SK-MEL-5 (cell line): ENCODE results near the gene PACS2. TPM values are rescaled to one million over a fixed set of nuclear protein-coding genes. Genes with fewer than 3 reads are reported as not detected.
"Not testable (repeated sequence)": the region's sequence is repeated elsewhere in the genome, so short reads cannot be mapped to it uniquely, and the experiment has no call there.

Source experiments
- DNase-seq: peaks from one replicate; pipeline ENCODE4 v3.0.0-alpha.2; 2016; ENCODE audit warnings: low read depth, low spot score
- in situ Hi-C: cut with HindIII; loops from 2 replicates; pipeline ENCODE4 v1.10.0; 2016; ENCODE audit warnings: low sequenced_read_pairs, high pct_unique_total_duplicates, low pct_unique_long_range_greater_than_20kb
- total RNA-seq: library from RNA; depleted of rRNA; stranded (reverse); fragments of >200 nt; shearing (Covaris generic); gene quantifications from 2 replicates; pipeline ENCODE4 v1.2.3, GENCODE V29; 2014

PACS2 gene
- total RNA-seq, 1 experiment from 2014 or later, result 26.0 TPM

DNA sequence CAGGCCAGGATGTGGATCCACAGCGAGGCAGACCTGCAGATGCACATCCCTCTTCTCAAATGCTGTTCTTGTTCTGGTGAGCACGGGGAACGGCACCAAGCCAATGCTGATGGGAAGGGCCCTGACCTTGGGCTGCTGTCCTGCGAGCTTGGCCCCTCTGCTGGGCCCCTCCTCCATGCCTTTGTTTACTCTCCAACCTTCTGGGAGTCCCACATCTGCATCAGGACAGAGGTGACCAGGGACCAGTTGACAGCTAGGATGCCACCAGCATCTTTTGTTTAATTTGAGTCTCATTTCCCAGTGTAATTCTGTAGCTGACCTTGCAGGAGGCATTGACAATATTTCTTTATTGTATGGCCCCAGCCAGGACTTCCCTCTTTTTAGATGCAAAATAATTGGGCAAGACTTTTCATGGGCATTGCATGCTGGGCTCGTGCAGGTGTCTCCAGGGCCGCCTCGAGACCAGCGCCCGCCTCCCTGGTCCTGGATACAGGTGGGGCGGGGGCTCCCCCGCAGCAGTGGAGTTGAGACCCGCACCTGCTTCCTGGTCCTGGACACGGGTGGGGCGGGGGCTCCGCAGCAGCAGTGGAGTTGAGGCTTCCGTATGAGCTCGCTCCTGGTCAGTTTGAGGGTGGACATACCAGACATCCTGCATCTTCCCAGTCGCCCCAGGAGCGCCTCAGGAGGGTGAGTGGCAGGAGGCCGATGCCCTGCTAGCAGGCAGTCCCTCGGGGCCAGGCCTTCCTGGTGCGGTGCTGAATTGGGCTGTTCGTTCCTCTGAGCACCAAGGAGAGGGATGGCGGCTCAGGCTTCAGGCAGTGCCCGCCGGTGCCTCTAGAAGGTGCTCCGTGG lies 11.4 kb downstream of the PACS2 start:
- in situ Hi-C loops, result no loop called here
- no peak for DNase-seq

DNA sequence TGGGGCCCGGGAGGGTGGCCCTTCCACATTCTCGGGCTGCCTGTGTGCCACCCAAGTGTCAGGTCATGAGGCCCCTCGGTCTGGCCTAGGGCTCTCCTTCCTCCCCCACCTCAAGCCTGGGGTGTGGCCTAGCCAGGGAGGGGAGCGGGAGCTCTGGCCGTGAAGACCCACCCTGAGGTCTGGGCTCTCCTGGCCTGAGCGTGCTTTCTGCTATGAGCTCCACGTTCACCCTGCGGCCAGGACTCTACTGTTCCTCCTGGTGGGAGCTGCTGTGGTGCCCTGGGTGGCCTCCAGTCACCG lies 12.0 kb downstream of the PACS2 start:
- in situ Hi-C loops, result no loop called here
- no peak for DNase-seq

DNA sequence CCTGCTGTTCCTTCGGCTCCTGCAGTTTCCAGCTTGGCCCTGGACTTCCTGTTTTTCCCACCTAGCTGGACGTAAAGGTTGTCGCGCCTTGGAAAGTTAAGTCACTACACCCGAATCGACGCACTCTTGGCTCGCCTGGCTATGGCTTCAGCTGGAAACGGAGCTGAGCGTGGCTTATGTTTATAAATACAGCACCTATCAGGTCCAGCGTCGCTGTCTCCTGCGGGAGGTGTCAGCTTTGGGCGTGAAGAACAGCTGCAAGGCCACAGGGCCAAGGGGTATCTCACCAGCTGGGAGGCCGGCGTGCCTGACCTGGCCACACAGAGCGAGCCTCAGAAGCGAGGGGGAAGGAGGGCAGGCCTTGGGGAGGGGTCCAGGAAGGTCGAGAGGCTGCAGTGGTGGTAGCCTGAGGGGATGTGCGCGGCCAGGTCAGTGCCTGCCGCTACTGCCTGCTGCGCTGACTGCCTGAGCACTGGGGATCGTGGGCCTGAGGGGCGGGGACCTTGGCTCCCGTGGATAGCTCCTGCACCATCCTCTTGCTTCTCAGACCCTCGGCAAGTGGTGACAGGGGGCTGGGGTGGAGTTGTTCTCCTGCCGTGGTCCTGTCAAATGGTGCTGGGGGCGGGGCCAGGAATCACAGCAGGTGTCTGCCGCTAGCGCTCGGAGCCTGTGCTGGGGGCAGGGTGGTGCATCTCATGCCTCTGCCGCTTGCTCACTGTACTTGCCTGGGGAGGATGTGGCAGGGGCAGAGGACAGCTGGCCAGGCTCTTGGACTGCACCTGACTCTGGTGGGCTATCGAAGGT lies 12.5 kb downstream of the PACS2 start:
- in situ Hi-C loops, result no loop called here
- DNase-seq, result no peak

DNA sequence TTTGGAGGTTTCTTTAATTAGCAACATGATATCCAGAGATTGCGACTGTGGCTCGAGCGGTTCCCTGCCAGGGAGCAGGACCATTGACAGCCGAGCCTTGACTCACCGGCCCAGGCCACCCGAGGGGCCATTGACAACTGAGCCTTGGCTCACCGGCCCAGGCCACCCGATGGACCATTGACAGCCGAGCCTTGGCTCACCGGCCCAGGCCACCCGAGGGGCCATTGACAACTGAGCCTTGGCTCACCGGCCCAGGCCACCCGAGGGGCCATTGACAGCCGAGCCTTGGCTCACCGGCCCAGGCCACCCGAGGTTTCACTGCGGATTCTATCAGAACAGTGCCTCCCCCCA lies 13.1 kb downstream of the PACS2 start:
- in situ Hi-C loops, DNase-seq: not testable (repeated sequence)

DNA sequence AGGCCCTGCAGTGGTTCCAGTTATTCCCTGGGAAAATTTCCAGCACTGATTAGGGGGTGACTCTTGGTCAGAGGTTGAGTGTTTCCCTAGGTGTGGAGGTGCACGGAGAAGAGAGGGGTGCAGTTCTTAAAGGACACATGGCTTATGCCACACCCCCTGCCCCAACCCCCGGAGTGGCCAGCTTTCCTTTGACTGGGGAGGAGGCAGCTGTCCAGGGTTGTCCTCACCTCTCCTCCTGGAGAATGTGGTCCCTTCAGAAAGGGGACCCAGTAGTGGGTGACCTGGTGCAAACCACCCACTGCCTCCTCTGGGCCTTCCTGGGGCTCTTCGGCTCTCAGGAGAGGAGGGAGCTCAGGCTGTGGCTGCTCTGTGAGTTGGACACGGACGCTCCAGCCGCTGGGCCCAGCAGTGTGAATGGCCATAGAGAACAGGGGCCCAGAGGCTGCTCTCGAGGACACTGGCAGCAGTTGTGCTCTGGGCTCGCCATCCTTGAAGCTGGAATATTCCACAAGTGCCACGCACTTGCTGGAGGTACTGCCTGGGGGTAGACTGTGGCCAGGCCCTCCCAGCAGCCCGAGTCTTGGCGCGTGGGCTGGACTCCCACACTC lies 13.6 kb downstream of the PACS2 start:
- DNase-seq, result no peak
- in situ Hi-C loops, result no loop called here

DNA sequence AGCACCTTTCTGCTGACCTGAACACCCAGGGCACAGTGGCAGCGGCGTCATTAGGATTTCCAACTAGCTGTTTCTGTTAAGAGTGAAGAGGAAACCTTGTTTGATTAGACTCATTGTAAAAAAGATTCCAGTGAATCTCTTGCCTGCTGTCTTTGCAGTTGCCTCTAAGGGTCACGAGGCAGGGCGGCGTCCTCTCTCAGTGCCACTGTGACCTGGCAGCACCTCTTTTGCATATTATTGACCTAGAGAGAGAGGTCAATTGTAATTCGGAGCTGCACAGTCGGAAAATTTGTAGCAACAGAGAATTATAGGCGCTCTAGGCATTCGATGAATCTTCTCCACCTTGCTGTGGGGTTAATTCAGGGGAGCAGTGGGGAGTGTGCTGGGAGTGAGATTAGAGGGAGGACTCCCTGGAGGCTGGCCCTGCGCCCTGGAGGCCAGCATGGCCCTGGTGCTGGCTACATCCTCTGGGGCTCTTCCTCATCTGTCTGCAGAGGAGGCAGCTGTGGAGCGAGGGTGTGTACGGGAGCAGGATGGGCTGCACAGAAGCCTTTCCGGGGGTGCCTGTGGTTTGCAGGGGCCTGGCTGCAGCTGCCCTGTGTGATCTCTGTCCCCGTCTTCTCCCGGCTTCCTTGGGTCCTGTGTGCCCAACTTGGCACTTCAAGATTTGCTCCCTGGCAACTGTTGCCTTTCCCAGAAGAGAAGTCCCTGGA lies 14.3 kb downstream of the PACS2 start:
- in situ Hi-C loops, result no loop called here
- no peak for DNase-seq

DNA sequence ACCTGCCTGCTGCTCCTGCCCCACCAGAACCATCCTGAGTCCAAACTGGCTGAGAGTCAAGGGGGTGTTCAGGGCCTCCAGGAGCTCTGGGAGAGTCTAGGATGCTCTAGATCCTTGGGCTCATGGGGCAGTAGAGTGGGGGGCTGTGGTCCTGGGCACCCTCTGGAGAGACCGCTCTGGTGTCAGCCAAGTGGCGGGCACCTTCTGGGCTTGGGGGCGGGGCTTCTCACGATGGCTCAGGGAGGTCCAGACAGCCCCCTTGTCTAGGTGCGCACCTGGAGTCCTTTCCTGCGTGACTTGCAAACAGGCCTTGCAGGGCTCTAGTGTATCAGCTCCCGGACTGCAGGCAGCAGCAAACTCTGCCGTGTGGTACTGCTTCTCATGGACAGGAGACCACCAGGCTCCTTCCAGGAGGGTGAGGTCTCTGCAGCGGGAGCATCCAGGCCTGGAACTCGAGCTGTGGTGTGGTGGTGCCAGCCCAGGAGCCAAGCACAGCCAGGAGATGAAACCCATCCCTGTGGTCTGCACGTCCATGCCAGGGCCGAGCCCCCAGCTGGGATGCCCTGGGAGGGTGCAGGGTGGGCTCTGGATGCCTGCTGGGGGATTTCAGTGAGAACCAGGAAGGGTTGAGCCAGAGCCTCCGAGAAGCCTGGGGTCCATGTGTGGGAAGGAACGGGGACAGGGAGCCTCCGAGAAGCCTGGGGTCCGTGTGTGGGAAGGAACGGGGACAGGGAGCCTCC lies 15.0 kb downstream of the PACS2 start:
- no peak for DNase-seq

DNA sequence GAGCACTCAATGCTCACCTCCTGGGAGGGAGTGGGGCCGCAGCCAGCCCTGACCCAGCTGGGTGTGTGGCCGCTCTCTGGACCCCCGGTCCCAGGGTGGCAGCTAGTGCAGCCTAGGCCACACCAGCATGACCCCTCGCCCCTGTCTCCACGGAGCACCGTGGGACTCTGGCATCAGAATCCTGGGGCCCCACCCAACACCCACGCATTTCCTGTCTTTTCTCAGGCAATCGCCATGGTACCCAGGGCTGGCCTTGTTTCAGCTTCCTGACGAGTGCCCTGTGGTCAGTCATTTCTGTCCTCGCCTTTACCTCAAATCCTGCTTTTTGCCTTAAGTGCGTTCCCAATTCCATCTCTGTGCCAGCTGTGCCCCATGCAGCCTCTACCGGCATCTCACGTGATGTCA lies 15.9 kb downstream of the PACS2 start:
- in situ Hi-C loops, result no loop called here
- no peak for DNase-seq

More for the DNA sequence above, 15.0 kb downstream of the PACS2 start:
- in situ Hi-C loops, result no loop called here

DNA sequence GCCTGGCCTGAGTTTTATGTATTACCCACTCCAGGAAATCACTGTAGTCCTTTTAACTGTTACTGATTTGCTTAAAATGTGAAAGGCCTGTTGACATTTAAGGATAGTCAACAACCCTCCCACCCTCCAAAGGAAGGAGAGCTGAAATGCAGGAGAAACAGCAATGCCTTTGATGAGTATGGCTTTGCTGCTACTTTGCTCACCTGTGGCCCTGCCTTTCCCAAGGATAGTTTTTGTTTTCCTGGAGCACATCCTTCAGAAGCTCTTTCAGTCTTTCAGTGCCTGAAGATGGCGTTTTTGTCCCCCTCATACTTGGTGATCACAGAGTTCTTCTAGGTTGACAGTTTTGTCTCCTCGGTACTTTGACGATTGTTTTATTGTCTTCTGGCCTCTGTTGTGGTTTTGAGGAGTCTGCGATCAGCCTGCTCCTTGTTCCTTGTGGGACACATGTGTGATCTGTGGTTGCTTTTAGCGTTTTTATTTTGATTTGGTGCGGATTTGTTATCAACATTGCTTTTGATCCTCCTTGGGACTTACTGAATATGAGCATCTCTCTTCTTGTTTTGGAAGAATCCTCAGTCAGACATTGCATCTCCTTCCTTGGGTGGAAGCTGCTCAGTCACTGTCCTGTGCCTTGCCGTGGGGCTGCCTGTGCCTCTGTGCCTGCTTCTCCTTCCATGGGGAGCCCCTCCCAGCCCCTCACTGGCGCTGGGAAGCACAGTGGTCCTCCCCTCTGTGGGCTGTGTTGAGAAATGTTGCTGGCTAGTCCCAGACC lies 17.2 kb downstream of the PACS2 start:
- no peak for DNase-seq
- in situ Hi-C loops, result no loop called here

DNA sequence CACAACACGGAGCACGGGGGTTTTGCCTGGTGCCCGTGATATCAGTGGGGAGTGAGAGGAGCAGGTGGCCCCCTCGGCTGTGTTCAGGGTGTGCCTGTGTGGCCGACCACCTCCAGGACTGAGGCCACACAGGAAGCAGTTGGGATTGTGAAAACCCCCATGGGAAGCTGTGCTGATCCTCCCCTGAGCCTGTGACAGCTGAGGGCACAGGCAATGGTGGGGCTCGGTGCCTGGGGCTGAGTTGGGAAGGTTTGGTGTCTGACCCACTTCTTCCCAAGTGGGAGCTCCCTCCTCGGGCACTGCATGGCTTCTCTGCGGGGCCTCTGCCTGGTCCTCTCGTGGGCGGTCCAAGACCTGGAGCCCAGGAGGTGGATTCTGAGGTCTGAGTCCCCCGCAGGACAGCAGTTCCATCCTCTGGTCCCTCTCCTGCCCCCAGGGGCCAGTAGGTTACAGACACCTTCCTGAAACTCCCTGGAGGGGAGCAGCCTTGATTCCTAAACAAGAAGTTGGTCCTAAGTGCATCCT lies 17.9 kb downstream of the PACS2 start:
- DNase-seq, result no peak
- in situ Hi-C loops, result no loop called here

DNA sequence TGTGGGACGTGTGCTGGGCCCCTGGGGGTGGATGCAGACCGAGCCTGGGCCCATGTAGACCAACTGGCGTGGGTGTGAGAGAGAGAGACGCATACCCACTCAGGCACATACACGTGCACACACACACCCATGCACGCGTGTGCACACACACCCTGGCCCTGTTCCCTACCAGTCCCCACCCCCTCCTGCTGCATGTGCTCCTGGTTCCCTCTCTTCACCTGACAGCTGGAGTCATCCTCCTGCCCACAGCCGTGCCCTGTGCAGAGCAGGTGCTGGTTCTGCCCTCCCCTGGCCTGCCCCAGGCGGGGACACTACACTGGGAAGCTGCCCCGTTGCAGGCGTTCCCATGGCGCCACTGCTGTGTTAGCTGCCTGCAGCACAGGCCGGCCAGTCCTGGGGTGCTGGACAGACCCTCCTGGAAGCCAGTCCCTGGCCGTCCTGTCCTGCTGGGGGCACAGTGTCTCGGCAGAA lies 18.5 kb downstream of the PACS2 start:
- in situ Hi-C loops, result no loop called here
- no peak for DNase-seq

DNA sequence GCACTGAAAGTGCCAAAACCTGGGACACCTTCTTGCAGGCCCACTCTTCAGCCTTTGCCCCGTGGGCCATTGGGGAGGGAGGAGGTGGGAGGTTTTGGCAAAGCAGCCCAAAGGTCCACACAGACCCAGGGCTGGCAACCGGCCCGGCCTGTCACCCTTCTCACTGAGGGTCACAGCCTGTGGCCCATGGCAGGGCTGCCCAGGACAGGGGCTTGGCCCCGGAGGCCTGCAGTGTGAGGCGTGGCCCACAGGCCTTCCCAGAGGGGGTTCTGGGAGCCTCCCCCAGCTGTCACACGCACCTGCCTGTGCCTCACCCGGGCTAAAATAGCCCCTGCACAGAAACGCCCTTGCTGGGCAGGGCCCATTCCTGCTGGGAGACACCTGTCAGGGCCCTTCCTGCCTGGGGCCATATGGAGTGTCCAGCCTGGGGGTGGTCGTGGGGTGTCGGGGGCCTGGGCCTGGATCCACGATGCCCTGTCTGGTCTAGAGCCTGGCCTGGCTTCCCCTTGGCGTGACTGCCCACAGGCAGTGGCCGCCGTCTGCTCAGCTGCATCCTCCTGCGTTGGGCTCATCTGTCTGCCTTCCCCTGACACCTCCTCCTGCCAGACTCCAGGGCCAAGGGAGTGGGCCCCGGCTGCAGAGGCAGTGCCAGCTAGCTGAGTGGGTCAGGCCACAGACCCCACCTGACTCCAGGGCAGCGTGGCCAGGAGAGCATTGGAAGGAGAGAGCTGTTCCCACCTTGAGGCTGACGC lies 19.2 kb downstream of the PACS2 start:
- no peak for DNase-seq
- in situ Hi-C loops, result no loop called here

DNA sequence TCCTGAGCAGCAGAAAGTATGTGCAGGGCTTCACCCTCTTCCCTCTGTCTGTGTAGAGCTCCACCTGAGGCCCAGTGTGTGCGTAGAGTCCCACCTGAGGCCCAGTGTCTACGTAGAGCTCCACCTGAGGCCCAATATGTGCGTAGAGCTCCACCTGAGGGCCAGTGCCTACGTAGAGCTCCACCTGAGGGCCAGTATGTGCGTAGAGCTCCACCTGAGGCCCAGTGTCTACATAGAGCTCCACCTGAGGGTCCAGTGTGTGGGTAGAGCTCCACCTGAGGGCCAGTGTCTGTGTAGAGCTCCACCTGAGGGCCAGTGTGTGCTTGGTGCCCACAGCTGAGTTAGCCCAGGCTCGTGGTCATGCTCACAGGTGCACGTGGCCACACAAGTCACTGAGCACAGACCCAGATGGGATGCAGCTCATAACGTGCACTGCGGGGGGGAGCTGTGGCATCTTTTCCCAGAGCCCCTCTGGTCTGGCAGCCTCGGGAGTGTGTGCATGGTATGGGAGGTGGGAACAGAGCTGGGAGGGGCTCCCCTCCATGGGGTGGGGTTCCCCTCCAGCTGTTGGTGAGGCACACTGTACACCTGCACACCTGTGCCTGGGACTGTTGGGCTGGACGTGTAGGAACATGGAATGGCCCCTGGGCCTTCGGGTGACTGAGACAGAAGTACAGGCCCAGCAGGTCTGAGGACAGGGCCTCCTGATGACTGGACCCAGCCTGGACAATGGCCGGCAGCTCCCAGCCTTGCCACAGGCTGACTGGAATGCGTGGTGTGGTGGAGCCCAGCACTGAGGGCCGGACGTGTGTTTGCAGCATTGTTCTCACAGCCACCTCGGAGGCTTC lies 20.1 kb downstream of the PACS2 start:
- DNase-seq, result no peak
- in situ Hi-C loops, result no loop called here

DNA sequence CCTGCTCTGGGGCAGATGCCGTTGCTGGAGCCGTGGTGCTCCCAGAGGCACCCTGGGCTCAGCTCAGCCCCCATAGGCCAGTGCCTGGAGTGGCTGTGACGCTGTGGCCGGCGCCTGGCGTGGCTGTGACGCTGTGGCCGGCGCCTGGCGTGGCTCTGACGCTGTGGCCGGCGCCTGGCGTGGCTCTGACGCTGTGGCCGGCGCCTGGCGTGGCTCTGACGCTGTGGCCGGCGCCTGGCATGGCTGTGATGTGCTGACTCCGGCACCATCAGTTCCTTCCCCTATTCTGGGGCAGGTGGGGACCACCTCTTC lies 20.6 kb downstream of the PACS2 start:
- in situ Hi-C loops, DNase-seq: not testable (repeated sequence)

DNA sequence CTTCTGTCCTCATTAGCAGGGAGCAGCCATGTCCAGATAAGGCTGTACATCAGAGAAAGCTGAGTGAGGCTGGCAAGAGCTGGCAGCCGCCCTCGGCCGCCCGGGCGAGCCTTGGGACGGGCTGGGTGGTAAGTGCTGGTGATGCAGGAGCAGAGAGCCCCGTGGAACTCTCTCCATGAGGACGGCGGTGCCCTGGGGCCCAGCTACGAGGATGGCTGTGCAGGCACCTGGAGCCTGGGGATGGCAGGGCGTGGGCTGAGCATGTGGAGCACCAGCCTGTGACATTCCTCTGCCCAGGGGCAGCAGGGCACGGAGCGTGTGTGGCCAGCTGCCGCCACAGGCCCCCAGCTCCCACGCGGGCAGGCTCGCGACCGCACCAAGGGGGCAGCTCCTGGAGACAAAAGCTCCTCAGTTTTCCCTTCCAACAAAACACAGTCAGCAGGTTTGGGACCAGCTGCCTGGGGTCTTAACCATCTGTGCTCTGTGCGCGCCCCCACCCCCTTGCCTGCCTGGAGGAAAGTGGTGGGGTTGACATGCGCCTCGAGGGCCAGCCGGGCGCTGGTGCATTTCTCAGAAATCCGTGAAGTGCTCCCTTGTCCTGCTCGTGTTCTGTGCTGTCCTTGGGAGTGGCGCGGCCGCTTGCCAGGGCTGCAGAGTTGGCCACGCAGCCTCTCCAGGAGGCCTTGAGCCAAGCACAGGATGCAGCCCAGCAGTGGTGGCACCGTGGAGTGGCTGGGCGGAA lies 21.4 kb downstream of the PACS2 start:
- in situ Hi-C loops, result no loop called here
- no peak for DNase-seq
